ENCODE measurements around the gene MRPL44.
"Not testable (repeated sequence)": the region's sequence is repeated elsewhere in the genome, so short reads cannot be mapped to it uniquely, and the experiment has no call there.

MRPL44 gene

GRCh38 chr2:223998948-223999347, 41.7 kb downstream of the MRPL44 start:
- in situ Hi-C loops (cut with MboI; ENCODE audit: low sequenced_read_pairs) = no loop called here

GRCh38 chr2:223999862-224000261, 42.6 kb downstream of the MRPL44 start:
- in situ Hi-C loops (cut with MboI; ENCODE audit: low sequenced_read_pairs) = no loop called here

- in situ Hi-C loops (cut with MboI; ENCODE audit: low sequenced_read_pairs) = not testable (repeated sequence)
These were observed 43.4 kb downstream of the MRPL44 start for GRCh38 chr2:224000662-224001061.

- in situ Hi-C loops (cut with MboI; ENCODE audit: low sequenced_read_pairs) = no loop called here
These were observed 46.9 kb downstream of the MRPL44 start for GRCh38 chr2:224004105-224004695.

- in situ Hi-C loops (cut with MboI; ENCODE audit: low sequenced_read_pairs) = no loop called here
These were observed 51.5 kb downstream of the MRPL44 start for GRCh38 chr2:224008702-224009261.

GRCh38 chr2:224009605-224010315, 52.5 kb downstream of the MRPL44 start:
- in situ Hi-C loops (cut with MboI; ENCODE audit: low sequenced_read_pairs) = no loop called here

GRCh38 chr2:224011837-224012236, 54.6 kb downstream of the MRPL44 start:
- in situ Hi-C loops (cut with MboI; ENCODE audit: low sequenced_read_pairs) = no loop called here

- in situ Hi-C loops (cut with MboI; ENCODE audit: low sequenced_read_pairs) = no loop called here
These were observed 57.1 kb downstream of the MRPL44 start for GRCh38 chr2:224014336-224014735.

- in situ Hi-C loops (cut with MboI; ENCODE audit: low sequenced_read_pairs) = no loop called here
These were observed 59.7 kb downstream of the MRPL44 start for GRCh38 chr2:224016963-224017362.
